ENCODE measurements around the gene FLT1.

Gene FLT1

DNA sequence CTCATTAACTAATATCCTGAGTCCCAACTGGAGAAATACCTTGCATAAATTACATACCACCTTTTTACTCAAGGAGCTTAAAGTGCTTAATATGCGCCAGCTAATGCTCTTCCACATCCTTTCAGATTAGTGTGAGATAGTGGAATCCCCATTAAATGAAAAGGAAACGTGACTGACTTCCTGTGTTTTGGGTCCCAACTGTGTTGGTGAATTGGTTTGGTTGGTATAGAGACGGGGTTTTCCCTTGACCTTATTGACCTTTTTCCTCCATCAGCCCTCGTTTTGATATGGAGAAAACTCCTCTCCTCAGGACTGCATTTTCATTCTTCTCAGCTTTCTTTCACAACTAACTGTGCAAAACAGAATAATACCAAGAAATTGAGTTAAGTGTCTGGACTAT, 193.1 kb downstream of the FLT1 start:
- no peak for DNase-seq

DNA sequence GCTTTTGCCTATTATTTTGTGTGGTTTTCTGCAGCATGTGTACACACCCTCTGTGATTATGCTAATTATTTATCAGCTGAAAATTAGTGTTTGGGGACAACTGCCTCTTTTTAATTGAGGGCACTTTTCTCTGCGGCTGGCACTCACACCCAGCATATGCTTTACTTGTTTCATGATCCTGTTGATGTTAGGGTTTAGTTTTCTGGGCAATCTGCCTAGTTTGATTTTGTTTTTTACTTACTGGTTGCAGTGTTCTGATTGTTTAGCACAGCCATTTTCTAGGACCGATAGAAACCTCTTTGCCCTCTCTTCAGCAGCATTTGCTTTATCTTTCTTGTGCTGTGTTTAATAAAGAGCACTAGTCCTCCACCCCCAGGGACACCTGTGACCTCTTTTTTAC, 195.0 kb downstream of the FLT1 start:
- no peak for DNase-seq

DNA sequence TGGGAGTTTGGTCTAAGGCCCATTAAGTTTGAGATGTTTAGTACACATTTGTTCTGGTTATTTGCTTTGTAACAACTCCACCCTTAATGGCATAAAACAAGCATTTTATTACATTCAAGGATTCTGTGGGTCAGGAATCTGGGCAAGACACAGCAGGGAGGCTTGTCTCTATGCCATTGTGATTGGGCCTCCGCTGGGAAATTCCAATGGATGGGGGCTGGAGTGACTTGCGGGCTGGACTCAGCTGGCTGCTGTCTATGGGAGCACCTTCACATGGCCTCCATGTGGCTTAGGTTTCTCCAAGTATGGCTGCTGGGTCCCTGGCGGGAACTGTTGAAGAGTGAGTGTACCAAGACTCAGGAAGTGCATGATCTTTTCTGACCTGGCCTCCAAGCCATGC, 197.6 kb downstream of the FLT1 start:
- DNase-seq = no peak

DNA sequence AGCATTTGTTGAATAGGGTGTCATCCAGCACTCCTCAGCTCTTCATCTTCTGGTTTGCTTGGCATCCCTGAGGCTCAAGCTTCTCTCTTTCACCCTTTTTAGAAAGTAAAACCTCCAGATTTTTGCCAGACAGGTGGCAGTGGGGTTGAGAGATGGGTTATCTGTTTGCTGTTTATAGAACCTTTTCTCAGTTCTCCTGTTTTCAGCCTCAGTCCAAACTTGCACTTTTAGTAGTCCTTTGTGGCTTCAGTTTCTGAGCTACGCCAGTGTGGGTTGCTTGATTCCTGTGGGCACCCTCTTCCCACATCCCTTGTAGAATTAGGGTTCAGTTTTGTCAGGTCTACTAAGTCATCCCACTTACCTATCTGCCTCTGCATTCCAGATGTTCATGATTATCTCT, 208.7 kb downstream of the FLT1 start:
- DNase-seq = no peak

DNA sequence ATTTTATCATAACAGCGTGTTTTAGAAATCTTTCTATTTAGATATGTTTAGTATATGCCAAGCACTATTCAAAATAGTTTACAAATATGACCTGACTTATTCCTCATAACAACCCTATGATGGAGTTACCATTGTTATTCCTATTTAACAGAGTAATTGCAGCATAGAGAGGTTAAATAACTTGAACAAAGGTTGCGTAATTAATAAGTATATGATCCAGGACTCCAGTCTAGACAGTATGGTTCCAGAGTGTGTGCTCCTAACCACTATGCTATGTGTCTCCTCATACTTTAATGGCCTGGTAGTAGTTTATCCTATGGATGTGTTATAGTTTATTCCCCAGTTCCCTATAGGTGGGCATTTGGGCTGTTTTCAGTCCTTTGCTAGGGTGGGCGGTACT, 211.3 kb downstream of the FLT1 start:
- DNase-seq = no peak

DNA sequence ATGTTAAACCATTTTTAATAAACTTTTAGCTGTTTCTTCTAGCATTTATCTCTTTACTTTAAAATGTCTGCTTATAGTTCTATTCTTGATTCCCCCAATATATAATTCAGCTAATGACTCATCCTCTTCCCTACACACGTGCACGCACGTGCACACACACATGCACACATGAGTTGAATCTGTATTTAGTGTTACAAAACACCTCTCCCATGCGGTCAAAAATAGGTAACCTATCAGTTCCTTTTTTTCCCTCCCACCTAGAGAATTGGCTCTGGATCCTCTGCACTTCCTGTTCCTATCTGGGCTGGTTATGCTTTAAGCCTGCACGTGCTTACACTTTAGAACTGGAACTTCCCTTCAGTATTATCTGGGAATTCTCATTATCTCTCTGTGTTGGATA, 212.5 kb downstream of the FLT1 start:
- no peak for DNase-seq

DNA sequence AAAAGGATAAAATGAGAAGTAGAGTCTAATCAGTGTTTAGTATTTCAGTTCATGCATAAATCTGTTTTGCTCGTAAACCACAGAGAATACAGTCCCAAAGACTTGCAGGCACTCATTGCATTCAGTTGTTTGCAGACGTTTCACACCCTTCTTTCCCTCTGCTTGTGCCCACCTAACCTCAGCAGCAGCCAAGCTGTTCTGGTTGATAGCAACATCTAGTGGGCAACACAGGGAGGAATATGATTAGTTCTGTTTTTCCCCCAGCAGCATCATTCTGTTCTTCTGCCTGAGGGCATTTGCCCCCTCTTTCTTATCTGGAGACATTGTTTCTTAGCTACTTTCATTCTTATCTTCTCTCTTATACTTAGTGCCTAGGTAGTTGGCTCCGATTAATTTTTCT, 221.0 kb downstream of the FLT1 start:
- no peak for DNase-seq

DNA sequence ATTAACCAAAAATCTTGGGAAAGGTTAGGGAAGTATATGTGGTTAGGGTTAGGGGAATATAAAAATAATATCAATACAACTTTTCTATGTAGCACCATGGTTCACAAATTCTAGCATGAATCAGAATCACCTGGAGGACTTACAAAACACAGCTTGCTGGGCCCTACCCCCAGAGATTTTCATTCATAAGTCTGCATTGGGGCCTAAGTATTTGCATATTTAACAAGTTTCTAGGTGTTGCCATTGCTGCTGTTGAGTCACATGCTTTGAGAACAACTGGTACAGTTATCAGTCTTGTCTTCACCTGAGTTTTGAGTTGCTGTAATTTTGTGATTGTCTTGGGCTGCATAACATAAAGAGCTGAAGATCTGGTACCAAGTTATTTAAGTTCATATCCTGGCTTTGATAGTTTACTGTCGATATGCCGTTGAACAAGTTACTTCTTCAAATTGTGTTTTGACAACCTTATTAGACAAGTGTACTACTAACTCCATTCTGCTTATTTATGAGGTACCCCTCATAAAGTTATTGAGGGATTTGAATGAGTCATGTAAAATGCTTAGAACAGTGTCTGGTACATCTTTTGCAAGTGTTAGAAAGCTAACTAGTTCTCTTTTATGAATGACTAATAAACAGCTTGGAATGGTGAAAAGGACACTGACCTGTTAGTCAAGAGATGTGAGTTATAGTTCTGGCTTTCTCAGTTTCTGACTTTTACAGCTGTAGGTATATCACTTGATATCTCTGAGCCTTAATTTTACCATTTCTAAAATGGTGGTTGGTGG, 223.7 kb downstream of the FLT1 start:
- no peak for DNase-seq

DNA sequence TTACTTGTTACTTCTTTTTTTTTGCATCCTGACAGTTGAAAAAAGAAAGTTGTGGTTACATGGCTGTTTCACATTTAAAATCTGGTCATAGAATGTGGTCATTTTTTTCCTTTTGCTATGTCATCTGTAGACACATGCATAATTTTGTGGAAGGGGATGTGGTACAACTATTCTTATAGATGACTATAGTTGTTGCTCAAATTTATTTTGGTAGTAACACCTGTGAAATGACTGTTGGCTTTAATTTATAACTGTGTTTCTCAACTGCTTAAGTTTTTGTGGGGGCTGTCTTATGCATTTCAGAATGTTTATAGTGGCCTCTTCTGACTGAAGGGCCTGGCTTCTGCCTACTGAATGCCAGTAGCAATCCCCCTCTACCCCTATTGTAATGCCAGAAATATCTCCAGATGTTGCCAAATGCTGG, 226.1 kb downstream of the FLT1 start:
- DNase-seq = no peak

DNA sequence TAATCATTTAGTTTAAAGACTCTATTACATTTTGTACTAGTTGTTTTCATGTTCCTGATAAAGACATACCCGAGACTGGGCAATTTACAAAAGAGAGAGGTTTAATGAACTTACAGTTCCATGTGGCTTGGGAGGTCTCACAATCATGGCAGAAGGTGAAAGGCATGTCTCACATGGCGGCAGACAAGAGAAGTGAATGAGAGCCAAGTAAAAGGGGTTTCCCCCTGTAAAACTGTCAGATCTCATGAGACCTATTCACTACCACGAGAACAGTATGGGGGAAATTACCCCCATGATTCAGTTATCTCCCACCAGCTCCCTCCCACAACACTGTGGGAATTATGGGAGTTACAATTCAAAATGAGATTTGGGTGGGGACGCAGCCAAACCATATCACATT, 227.4 kb downstream of the FLT1 start:
- no peak for DNase-seq

DNA sequence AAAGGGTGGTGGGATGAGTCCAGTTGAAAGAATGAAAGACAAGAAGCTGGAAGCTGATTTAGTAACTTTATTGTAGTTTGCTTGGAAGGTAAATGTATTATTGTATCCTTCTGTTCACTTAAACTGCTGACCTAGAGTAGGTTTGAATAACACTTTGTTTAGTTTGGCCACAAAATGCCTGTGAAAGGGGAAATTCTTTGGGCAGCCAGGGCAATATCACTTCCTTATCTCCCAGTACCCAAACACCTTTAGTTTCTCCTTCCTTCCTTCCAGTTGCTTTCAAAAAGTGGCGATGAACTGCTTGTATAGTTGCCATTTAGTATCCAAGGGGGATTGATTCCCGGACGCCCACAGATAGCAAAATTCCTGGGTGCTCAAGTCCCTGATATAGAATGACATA, 236.5 kb downstream of the FLT1 start:
- DNase-seq = no peak

DNA sequence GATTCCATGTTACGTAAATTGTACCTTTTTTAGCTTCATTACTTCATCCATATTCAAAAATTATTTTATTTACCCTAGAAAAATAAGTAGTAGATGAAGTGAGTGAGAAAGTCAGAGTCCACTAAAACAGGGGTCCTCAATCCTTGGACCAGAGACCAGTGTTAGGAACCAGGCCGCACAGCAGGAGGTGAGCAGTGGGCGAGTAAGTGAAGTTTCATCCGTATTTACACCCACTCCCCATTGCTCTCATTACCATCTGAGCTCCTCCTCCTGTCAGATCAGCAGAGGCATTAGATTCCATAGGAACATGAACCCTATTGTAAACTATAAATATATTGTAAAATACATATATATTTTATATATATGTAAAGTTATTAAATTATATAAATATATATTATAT, 237.6 kb downstream of the FLT1 start:
- no peak for DNase-seq

DNA sequence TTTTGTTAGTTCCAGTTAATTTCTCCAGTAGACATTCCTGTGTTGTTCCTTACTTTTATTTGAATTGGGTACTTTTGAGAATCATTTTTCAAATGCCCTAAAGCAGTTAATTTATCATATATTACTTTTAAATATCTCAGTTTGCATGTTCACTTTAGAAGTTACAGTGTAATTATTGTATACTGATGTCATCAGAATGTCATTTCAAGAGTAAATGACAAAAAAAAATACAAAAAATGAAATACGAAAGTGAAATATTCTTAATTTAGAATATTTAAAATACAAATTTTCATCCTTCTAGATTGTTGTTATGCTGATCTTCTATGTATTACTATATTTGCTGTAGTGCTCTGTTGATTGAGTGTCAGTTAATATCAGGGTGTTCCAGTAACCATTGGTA, 242.4 kb downstream of the FLT1 start:
- no peak for DNase-seq

DNA sequence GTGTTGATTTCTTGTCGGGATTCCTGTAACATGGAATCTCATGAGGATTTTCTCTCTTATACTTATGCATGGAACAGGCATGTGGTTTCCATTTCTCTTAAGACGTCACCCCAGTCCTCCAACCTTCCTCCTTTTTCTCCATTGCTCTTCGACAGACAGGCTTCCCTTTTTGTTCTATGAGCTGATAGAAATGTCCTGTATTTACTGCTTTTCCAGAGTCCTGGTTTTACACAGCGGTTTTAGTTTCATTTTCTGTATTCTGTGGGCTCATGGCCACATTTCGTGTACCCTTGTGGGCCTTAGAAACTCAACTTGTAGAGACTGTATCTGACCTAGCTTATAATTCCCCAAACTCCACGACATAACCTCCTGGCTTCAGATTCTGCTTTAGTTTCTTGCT, 243.5 kb downstream of the FLT1 start:
- no peak for DNase-seq

DNA sequence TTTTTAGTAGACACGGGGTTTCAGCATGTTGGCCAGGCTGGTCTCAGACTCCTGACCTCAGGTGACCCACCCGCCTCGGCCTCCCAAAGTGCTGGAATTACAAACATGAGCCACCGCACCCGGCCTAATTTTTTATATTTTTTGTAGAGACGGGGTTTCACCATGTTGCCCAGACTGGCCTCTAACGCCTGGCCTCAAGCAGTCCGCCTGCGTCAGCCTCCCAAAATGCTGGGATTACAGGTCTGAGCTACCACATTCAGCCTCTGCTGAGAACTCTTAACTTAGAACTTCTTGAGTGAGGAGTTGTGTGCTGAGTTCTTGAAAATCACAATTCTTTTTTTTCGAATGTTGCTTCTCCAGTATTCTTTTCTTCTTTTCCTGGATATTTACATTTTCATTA, 244.4 kb downstream of the FLT1 start:
- no peak for DNase-seq

All from NCI-H446 (cell line).